Gastroesophageal sphincter (tissue), 3 donors: ENCODE measurements around the gene CLIC4.

Experiments
- CTCF ChIP-seq, 4 experiments: fragments of 200-600 bp in 2 of 4; fragments of 450-650 bp in 2 of 4; sonication (generic) in 1 of 4; IDR thresholded peaks; one replicate each; pipeline ENCODE4 v1.5.1; 2017 to 2019; ENCODE audit warnings: antibody characterized with exemption in 4 of 4, mild to moderate bottlenecking in 2 of 4, moderate library complexity in 2 of 4
- EP300 ChIP-seq: sonication (generic); formaldehyde crosslinking; IDR thresholded peaks from one replicate; pipeline ENCODE4 v1.6.1; 2017; ENCODE audit warnings: antibody characterized with exemption, mild to moderate bottlenecking
- POLR2AphosphoS5 ChIP-seq: sonication (generic); formaldehyde crosslinking; IDR thresholded peaks from one replicate; pipeline ENCODE4 v1.6.1; 2017; ENCODE audit warnings: antibody characterized with exemption

GRCh38 chr1:24870551-24871195, 125.4 kb downstream of the CLIC4 start:
- TF ChIP-seq CTCF (IDR thresholded peaks at IDR 0.05) (no peak), EP300 (no peak), POLR2AphosphoS5 (no peak)
